K562 (cell line): ENCODE data around the gene OPA1. TPM values are rescaled to one million over a fixed set of nuclear protein-coding genes. Genes with fewer than 3 reads are reported as not detected.
A peak's percentile ranks its signal among the peaks of the same experiment; 100 is the strongest.

ENCODE experiments used
- ARID2 ChIP-seq: fragments of 450-650 bp; IDR thresholded peaks from 2 replicates; pipeline ENCODE4 v1.6.1; 2017; ENCODE audit warnings: antibody characterized with exemption, mild to moderate bottlenecking
- BRD9 ChIP-seq: fragments of 450-650 bp; IDR thresholded peaks from 2 replicates; pipeline ENCODE4 v1.6.1; 2018; ENCODE audit warnings: low read depth; ENCODE audit not compliant: partially characterized antibody
- BRF1 ChIP-seq: IDR thresholded peaks from 3 replicates; pipeline ENCODE4 v1.6.1; 2011; ENCODE audit warnings: borderline replicate concordance, mild to moderate bottlenecking; ENCODE audit not compliant: insufficient read length; ENCODE audit errors: extremely low read depth
- CEBPB ChIP-seq: fragments of 450-650 bp; IDR thresholded peaks from 2 replicates; pipeline ENCODE4 v1.6.1; 2016; ENCODE audit warnings: missing genetic modification characterization, missing compliant biosample characterization
- HMG20B ChIP-seq: fragments of 250-450 bp; sonication (Bioruptor Pico); IDR thresholded peaks from 2 replicates; pipeline ENCODE4 v1.5.0; 2021; ENCODE audit warnings: mild to moderate bottlenecking
- KAT2B ChIP-seq: IDR thresholded peaks from one replicate; pipeline ENCODE4 v1.6.1; 2012; ENCODE audit warnings: low read depth, mild to moderate bottlenecking, control low read depth, inconsistent platforms, low read length, moderate library complexity
- NR2F6 ChIP-seq: fragments of 450-650 bp; formaldehyde crosslinking; IDR thresholded peaks from 2 replicates; pipeline ENCODE4 v1.4.0; 2020; ENCODE audit warnings: mild to moderate bottlenecking
- PHB2 ChIP-seq: fragments of 450-650 bp; IDR thresholded peaks from 2 replicates; pipeline ENCODE4 v1.6.1; 2017; ENCODE audit warnings: low read depth
- RFX1 ChIP-seq: fragments of 450-650 bp; IDR thresholded peaks from 2 replicates; pipeline ENCODE4 v1.6.1; 2016; ENCODE audit warnings: mild to moderate bottlenecking, moderate library complexity
- TEAD1 ChIP-seq, 2 experiments: fragments of 450-650 bp in 1 of 2; sonication (generic) in 1 of 2; formaldehyde crosslinking; IDR thresholded peaks; 2 replicates each; pipeline versions ENCODE4 v1.4.0 to v1.8.0; 2020 to 2022; ENCODE audit warnings: mild to moderate bottlenecking in 2 of 2, missing genetic modification reagents in 1 of 2
- TOE1 ChIP-seq, 2 experiments: fragments of 450-650 bp in 1 of 2; sonication (generic) in 1 of 2; formaldehyde crosslinking in 1 of 2; IDR thresholded peaks; 2 replicates each; pipeline versions ENCODE4 v1.7.1 to v1.8.0; 2016 to 2022; ENCODE audit warnings: borderline replicate concordance in 2 of 2, mild to moderate bottlenecking in 2 of 2, antibody characterized with exemption in 1 of 2, inconsistent platforms in 1 of 2, low read depth in 1 of 2, missing genetic modification reagents in 1 of 2, moderate library complexity in 1 of 2
- XRCC3 ChIP-seq: fragments of 450-650 bp; IDR thresholded peaks from 2 replicates; pipeline ENCODE4 v1.6.1; 2017; ENCODE audit warnings: mild to moderate bottlenecking, moderate library complexity
- ZBED1 ChIP-seq: IDR thresholded peaks from 2 replicates; pipeline ENCODE4 v1.6.1; 2014
- ZC3H8 ChIP-seq: fragments of 450-650 bp; IDR thresholded peaks from 2 replicates; pipeline ENCODE4 v1.6.1; 2017
- ZNF23 ChIP-seq: fragments of 250-450 bp; sonication (Bioruptor Pico); IDR thresholded peaks from 2 replicates; pipeline ENCODE4 v1.4.0; 2020; ENCODE audit warnings: mild to moderate bottlenecking
- ZNF384 ChIP-seq: IDR thresholded peaks from 2 replicates; pipeline ENCODE4 v1.6.1; 2012; ENCODE audit warnings: low read depth, low read length, improper control_type of control experiment
- ZNF57 ChIP-seq: fragments of 450-650 bp; formaldehyde crosslinking; IDR thresholded peaks from 2 replicates; pipeline ENCODE4 v1.4.0; 2020; ENCODE audit warnings: mild to moderate bottlenecking, moderate library complexity
- ZNF583 ChIP-seq: fragments of 250-450 bp; sonication (Bioruptor Pico); IDR thresholded peaks from 2 replicates; pipeline ENCODE4 v1.4.0; 2020
- polyA plus RNA-seq, 8 experiments: library from polyadenylated mRNA; depleted of rRNA in 4 of 8; stranded (reverse) in 5 of 8; unstranded in 3 of 8; fragments of >200 nt; fragmentation: Nextera tagmentation in 2 of 8; fragmentation: Illumina TruSeq in 1 of 8; extraction: Ambion mirVana in 2 of 8; extraction: Trizol in 1 of 8; gene quantifications; 2 replicates each; pipeline versions ENCODE4 v1.2.1 to v1.2.3, GENCODE V29; 2011 to 2014; ENCODE audit warnings: inconsistent platforms in 1 of 8, missing spikeins in 1 of 8
- total RNA-seq, 7 experiments: library from RNA; depleted of rRNA in 6 of 7; stranded (reverse); fragments of >200 nt in 6 of 7; fragmentation: Illumina TruSeq in 2 of 7; extraction: Trizol in 2 of 7; gene quantifications; 2 replicates each; pipeline versions ENCODE4 v1.2.1 to v1.2.3, GENCODE V29; 2011 to 2021; ENCODE audit warnings: low replicate concordance in 1 of 7
- TF ChIP-seq, protein P1 (sequence below), 2 experiments: fragments of 450-650 bp; conservative IDR thresholded peaks; 2 replicates each; pipeline ENCODE4 v1.6.1; 2017; ENCODE audit warnings: mild to moderate bottlenecking in 2 of 2, moderate library complexity in 2 of 2
- TF ChIP-seq, protein P2 (sequence below): fragments of 450-650 bp; IDR thresholded peaks from 2 replicates; pipeline ENCODE4 v1.6.1; 2016; ENCODE audit warnings: antibody characterized with exemption
- TF ChIP-seq, protein P3 (sequence below): sonication (generic); formaldehyde crosslinking; IDR thresholded peaks from 2 replicates; pipeline ENCODE4 v1.9.0; 2022; ENCODE audit warnings: mild to moderate bottlenecking, missing genetic modification reagents
- TF ChIP-seq, protein P4 (sequence below), 2 experiments: fragments of 450-650 bp in 1 of 2; sonication (generic) in 1 of 2; formaldehyde crosslinking in 1 of 2; IDR thresholded peaks in 1 of 2; conservative IDR thresholded peaks in 1 of 2; 2 replicates each; pipeline versions ENCODE4 v1.6.1 to v1.8.1; 2016 to 2023; ENCODE audit warnings: mild to moderate bottlenecking in 2 of 2, moderate library complexity in 2 of 2, inconsistent platforms in 1 of 2, missing genetic modification reagents in 1 of 2
- TF ChIP-seq, protein P5 (sequence below): fragments of 450-650 bp; IDR thresholded peaks from 2 replicates; pipeline ENCODE4 v1.7.0; 2016; ENCODE audit warnings: borderline replicate concordance

OPA1 gene
- total and polyA plus RNA-seq, 9 of the 15 experiments (the other 6 are each of a cell fraction or from before 2014, with no cell fraction given): 19.7 to 127 (median 94.7) TPM

DNA sequence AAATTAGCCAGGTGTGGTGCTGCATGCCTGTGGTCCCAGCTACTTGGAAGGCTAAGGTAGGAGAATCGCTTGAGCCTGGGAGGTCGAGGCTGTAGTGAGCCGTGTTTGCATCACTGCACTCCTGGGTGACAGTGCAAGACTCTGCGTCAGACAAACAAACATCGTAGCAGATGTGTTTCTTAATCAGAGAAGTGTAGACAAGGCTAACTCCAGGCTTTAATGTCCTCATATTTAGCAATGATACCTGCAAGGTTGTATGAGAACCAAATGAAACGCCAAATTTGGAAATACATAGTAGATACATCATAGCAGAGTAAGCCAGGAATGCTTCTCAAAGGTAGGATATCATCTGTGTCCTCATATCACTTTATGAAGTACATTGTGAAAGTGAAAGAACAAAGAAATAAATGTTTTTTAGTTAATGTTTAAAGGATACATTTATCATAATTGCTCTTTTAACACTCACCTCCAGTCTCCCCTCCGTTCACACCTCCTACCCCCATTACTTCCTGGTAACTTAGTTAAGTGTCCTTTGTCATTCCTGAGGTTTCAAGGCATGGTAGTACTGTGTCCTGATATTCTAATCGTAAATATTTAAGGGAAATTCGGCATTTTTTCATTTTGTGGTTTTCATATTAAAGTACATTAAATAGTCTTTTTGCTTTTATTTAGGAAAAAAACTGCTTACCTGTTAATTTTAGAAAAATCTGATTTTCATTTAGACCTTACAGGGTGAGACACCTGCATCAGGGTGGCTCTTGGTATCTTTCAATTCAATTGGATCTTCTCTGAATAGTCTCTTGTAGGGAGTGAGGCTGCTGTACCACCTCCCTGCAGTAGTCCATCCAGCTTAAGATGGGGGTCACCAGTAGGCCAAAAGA is 96.1 kb downstream of the OPA1 start (continued):
- TF ChIP-seq, protein P1, sequence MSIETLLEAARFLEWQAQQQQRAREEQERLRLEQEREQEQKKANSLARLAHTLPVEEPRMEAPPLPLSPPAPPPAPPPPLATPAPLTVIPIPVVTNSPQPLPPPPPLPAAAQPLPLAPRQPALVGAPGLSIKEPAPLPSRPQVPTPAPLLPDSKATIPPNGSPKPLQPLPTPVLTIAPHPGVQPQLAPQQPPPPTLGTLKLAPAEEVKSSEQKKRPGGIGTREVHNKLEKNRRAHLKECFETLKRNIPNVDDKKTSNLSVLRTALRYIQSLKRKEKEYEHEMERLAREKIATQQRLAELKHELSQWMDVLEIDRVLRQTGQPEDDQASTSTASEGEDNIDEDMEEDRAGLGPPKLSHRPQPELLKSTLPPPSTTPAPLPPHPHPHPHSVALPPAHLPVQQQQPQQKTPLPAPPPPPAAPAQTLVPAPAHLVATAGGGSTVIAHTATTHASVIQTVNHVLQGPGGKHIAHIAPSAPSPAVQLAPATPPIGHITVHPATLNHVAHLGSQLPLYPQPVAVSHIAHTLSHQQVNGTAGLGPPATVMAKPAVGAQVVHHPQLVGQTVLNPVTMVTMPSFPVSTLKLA (conservative IDR thresholded peaks at IDR 0.05): no peak
- no peak for TF ChIP-seq ZNF23 (CRISPR knock-in tag)
- no peak for TF ChIP-seq ZC3H8
- TF ChIP-seq KAT2B: no peak
- no peak for TF ChIP-seq TEAD1 (CRISPR knock-in tag; IDR thresholded peaks at IDR 0.05)
- no peak for TF ChIP-seq RFX1
- no peak for TF ChIP-seq ZBED1
- no peak for TF ChIP-seq ZNF57
- TF ChIP-seq, protein P2, sequence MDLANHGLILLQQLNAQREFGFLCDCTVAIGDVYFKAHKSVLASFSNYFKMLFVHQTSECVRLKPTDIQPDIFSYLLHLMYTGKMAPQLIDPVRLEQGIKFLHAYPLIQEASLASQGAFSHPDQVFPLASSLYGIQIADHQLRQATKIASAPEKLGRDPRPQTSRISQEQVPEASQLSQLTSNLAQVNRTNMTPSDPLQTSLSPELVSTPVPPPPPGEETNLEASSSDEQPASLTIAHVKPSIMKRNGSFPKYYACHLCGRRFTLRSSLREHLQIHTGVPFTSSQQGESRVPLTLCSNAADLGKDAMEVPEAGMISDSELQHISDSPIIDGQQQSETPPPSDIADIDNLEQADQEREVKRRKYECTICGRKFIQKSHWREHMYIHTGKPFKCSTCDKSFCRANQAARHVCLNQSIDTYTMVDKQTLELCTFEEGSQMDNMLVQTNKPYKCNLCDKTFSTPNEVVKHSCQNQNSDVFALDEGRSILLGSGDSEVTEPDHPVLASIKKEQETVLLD: no peak
- TF ChIP-seq NR2F6: no peak
- TF ChIP-seq BRF1: no peak
- TF ChIP-seq TOE1 (IDR thresholded peaks at IDR 0.05; ENCODE audit: borderline replicate concordance): no peak
- no peak for TF ChIP-seq TOE1 (CRISPR knock-in tag; IDR thresholded peaks at IDR 0.05; ENCODE audit: borderline replicate concordance, low read depth)
- TF ChIP-seq, protein P3, sequence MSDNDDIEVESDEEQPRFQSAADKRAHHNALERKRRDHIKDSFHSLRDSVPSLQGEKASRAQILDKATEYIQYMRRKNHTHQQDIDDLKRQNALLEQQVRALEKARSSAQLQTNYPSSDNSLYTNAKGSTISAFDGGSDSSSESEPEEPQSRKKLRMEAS (CRISPR knock-in tag): no peak
- TF ChIP-seq CEBPB (tag): peak; percentile 62
- TF ChIP-seq HMG20B: no peak
- no peak for TF ChIP-seq ZNF384
- no peak for TF ChIP-seq ARID2
- TF ChIP-seq, protein P4, sequence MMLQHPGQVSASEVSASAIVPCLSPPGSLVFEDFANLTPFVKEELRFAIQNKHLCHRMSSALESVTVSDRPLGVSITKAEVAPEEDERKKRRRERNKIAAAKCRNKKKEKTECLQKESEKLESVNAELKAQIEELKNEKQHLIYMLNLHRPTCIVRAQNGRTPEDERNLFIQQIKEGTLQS (IDR thresholded peaks at IDR 0.05): peak; percentile 53
- TF ChIP-seq, protein P4 (CRISPR knock-in tag; conservative IDR thresholded peaks at IDR 0.05): 0 out of 2 replicates have a peak, but pooled peaks have one; percentile 33
- TF ChIP-seq, protein P5, sequence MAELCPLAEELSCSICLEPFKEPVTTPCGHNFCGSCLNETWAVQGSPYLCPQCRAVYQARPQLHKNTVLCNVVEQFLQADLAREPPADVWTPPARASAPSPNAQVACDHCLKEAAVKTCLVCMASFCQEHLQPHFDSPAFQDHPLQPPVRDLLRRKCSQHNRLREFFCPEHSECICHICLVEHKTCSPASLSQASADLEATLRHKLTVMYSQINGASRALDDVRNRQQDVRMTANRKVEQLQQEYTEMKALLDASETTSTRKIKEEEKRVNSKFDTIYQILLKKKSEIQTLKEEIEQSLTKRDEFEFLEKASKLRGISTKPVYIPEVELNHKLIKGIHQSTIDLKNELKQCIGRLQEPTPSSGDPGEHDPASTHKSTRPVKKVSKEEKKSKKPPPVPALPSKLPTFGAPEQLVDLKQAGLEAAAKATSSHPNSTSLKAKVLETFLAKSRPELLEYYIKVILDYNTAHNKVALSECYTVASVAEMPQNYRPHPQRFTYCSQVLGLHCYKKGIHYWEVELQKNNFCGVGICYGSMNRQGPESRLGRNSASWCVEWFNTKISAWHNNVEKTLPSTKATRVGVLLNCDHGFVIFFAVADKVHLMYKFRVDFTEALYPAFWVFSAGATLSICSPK: no peak
- TF ChIP-seq BRD9: peak; percentile 25
- no peak for TF ChIP-seq PHB2
- no peak for TF ChIP-seq ZNF583 (CRISPR knock-in tag)
- TF ChIP-seq XRCC3: no peak
